ENCODE results near the gene LRIG3.

LRIG3 gene

DNA sequence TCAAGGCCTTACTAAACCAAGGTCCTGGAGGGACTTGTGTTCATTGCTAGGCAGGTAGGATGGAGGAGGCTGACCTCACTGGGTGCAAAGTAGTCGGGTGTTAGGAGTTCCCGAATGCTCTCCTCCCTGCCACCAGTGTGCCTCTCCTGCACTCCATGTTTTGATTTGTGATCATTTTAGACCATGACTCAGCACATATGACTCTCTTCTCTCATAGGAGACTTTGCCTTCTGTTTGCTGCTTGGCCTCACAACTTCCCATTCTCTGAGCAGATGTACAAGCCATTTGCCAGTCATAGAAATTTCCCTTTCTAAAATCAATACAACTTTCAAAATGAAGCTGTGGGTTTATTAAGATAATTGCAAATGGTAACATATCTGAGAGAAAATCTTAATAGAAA, 46.6 kb upstream of the LRIG3 start:
- no peak overlapping the region for H3K4me3 ChIP-seq (replicated peaks; ENCODE audit: insufficient read depth, low read length)
- no peaks in the 10 kb centered on the region for H3K27me3 ChIP-seq (ENCODE audit: insufficient read depth, poor library complexity, severe bottlenecking)
- DNase-seq (ENCODE audit: low read depth in 1 of 2, low spot score in 1 of 2), result no peak
- no peak for TF ChIP-seq GABPA (IDR thresholded peaks at IDR 0.05; ENCODE audit: low read depth)
- no peak for TF ChIP-seq SPI1 (IDR thresholded peaks at IDR 0.05; ENCODE audit: borderline replicate concordance, low read depth)
- no peak overlapping the region for H3K27ac ChIP-seq (replicated peaks)

DNA sequence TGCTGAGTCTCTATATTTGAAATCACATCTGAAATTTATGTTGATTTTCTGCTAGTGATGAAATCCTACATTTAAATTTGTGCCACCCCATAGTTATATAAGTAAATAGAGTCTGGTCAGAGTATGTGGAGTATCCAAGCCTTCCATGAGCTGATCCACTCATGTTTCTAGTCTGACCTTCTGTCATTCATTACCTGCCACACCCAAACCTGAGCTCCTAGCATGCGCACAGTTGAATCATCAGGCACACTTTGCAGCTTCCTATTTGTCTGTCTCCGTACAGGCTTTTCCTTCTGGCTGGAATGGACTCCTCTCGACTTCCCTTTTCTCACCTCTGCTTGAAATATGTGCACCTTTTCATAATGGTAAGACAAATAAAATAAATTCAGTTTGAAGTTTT, 45.3 kb upstream of the LRIG3 start:
- Histone ChIP-seq H3K27ac (replicated peaks) (no peak overlapping the region), H3K27me3 (ENCODE audit: insufficient read depth, poor library complexity, severe bottlenecking) (no peaks in the 10 kb centered on the region), H3K4me3 (replicated peaks; ENCODE audit: insufficient read depth, low read length) (no peak overlapping the region)
- DNase-seq (ENCODE audit: low read depth in 1 of 2, low spot score in 1 of 2), result no peak
- TF ChIP-seq GABPA (IDR thresholded peaks at IDR 0.05; ENCODE audit: low read depth) (no peak), SPI1 (IDR thresholded peaks at IDR 0.05; ENCODE audit: borderline replicate concordance, low read depth) (no peak)
- TF ChIP-seq, protein P1, sequence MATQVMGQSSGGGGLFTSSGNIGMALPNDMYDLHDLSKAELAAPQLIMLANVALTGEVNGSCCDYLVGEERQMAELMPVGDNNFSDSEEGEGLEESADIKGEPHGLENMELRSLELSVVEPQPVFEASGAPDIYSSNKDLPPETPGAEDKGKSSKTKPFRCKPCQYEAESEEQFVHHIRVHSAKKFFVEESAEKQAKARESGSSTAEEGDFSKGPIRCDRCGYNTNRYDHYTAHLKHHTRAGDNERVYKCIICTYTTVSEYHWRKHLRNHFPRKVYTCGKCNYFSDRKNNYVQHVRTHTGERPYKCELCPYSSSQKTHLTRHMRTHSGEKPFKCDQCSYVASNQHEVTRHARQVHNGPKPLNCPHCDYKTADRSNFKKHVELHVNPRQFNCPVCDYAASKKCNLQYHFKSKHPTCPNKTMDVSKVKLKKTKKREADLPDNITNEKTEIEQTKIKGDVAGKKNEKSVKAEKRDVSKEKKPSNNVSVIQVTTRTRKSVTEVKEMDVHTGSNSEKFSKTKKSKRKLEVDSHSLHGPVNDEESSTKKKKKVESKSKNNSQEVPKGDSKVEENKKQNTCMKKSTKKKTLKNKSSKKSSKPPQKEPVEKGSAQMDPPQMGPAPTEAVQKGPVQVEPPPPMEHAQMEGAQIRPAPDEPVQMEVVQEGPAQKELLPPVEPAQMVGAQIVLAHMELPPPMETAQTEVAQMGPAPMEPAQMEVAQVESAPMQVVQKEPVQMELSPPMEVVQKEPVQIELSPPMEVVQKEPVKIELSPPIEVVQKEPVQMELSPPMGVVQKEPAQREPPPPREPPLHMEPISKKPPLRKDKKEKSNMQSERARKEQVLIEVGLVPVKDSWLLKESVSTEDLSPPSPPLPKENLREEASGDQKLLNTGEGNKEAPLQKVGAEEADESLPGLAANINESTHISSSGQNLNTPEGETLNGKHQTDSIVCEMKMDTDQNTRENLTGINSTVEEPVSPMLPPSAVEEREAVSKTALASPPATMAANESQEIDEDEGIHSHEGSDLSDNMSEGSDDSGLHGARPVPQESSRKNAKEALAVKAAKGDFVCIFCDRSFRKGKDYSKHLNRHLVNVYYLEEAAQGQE (IDR thresholded peaks at IDR 0.05; ENCODE audit: insufficient replicate concordance, low read depth), result no peak

DNA sequence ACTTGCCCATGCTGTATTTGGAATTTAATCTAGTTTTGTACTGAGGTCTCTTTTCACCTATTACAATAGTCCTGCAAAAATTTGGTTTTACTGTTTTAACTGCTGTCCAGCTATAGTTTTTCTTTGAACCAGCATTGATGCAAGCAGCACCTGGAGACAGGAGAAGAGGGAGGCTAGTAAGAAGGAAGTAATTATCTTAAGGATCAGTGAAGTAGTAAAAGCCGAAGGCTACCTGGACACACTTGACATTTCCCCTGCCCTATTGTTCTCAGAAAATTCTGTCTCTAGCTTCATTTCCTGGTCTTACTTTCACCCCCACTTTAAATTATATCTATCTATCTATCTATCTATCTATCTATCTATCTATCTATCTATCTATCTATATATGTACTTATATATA, 43.5 kb upstream of the LRIG3 start:
- TF ChIP-seq SPI1 (IDR thresholded peaks at IDR 0.05; ENCODE audit: borderline replicate concordance, low read depth), result no peak
- no peak for TF ChIP-seq GABPA (IDR thresholded peaks at IDR 0.05; ENCODE audit: low read depth)
- TF ChIP-seq, protein P1 (IDR thresholded peaks at IDR 0.05; ENCODE audit: insufficient replicate concordance, low read depth), result no peak
- TF ChIP-seq POLR2AphosphoS5 (IDR thresholded peaks at IDR 0.05; ENCODE audit: low read depth), result no peak
- TF ChIP-seq, protein P2, sequence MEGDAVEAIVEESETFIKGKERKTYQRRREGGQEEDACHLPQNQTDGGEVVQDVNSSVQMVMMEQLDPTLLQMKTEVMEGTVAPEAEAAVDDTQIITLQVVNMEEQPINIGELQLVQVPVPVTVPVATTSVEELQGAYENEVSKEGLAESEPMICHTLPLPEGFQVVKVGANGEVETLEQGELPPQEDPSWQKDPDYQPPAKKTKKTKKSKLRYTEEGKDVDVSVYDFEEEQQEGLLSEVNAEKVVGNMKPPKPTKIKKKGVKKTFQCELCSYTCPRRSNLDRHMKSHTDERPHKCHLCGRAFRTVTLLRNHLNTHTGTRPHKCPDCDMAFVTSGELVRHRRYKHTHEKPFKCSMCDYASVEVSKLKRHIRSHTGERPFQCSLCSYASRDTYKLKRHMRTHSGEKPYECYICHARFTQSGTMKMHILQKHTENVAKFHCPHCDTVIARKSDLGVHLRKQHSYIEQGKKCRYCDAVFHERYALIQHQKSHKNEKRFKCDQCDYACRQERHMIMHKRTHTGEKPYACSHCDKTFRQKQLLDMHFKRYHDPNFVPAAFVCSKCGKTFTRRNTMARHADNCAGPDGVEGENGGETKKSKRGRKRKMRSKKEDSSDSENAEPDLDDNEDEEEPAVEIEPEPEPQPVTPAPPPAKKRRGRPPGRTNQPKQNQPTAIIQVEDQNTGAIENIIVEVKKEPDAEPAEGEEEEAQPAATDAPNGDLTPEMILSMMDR (IDR thresholded peaks at IDR 0.05; ENCODE audit: insufficient read depth, low read length), result no peak

DNA sequence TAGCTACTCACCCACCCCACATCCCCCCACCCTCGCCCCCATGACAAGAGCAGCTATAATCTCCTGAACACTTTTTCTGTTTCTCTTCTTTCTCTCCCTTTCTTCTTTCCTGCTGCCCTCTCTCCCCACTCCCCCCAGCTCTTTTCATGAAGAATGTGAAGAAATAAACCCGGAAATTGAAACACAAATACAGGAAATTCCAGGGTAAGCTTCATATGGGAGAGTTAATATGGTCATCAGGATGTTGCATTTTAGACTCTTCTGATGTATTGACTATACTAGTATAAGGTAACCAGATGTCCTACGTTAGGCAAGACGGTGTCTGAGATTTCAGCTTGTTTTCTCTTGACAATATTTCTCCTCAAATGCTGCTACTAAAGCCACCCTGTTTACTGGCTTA, 41.6 kb upstream of the LRIG3 start:
- no peaks in the 10 kb centered on the region for H3K27me3 ChIP-seq (ENCODE audit: insufficient read depth, poor library complexity, severe bottlenecking)
- H3K4me3 ChIP-seq (replicated peaks; ENCODE audit: insufficient read depth, low read length), result no peak overlapping the region
- no peak overlapping the region for H3K27ac ChIP-seq (replicated peaks)
- DNase-seq (ENCODE audit: low read depth in 1 of 2, low spot score in 1 of 2), result no peak
- TF ChIP-seq SPI1 (IDR thresholded peaks at IDR 0.05; ENCODE audit: borderline replicate concordance, low read depth) (no peak), GABPA (IDR thresholded peaks at IDR 0.05; ENCODE audit: low read depth) (no peak), POLR2AphosphoS5 (IDR thresholded peaks at IDR 0.05; ENCODE audit: low read depth) (no peak)
- TF ChIP-seq, protein P1 (IDR thresholded peaks at IDR 0.05; ENCODE audit: insufficient replicate concordance, low read depth), result no peak
- TF ChIP-seq, protein P2 (IDR thresholded peaks at IDR 0.05; ENCODE audit: insufficient read depth, low read length), result no peak

More for the DNA sequence above, 43.5 kb upstream of the LRIG3 start:
- Histone ChIP-seq H3K4me3 (replicated peaks; ENCODE audit: insufficient read depth, low read length) (no peak overlapping the region), H3K27ac (replicated peaks) (no peak overlapping the region), H3K27me3 (ENCODE audit: insufficient read depth, poor library complexity, severe bottlenecking) (no peaks in the 10 kb centered on the region)
- DNase-seq (ENCODE audit: low read depth in 1 of 2, low spot score in 1 of 2), result no peak
